ENCODE results near the gene CARD6. TPM values are rescaled to one million over a fixed set of nuclear protein-coding genes. Genes with fewer than 3 reads are reported as not detected.

CARD6 gene
- total and polyA plus RNA-seq, 9 of the 15 experiments (the other 6 are each of a cell fraction or from before 2014, with no cell fraction given), result 3.5 to 8.3 (median 5.9) TPM

DNA sequence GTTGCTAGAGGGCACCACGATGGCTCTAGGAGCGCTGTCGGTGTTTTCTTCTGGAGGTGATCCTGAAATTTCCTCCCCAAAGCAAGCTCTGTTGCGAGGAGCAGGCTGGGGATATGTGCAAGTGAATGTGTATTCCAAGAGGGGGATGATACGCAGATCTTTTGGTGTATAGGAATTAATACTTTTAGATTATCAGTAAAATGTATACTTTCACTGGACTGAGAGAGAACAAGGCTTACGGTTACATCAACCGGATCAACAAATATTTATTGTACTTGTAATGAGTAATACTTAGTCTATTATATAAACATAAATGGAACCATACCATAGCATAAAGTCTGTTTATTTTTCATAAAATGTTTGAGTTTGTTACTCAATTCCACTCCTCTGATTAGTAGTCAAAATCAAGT is 42.4 kb upstream of the CARD6 start:
- no TSS peak for BruUV-seq (replicated peaks)
- ATAC-seq (peak; percentile 57), FAIRE-seq (peak; percentile 51), DNase-seq (ENCODE audit: extremely low read depth in 1 of 4, low spot score in 3 of 4) (no peak)
- no peaks in the 10 kb centered on the region for H3K9me3 ChIP-seq (replicated peaks; ENCODE audit: control insufficient read depth, insufficient read depth, low read depth, low read length)
- peak overlapping the region; percentile 92 for H2AFZ ChIP-seq (ENCODE audit: low read depth, low read length)
- H3K4me3 ChIP-seq, result peak overlapping the region; percentile 94
- in situ Hi-C loops (cut with MboI) (no loop called here), intact Hi-C loops (cut with micrococcal nuclease) (loop anchor here (1.0 kb wide), 2 partner anchors 36 to 43 kb away; partner anchors contain the start of gene RPL37)
- H3K9me1 ChIP-seq (ENCODE audit: control insufficient read depth, insufficient read depth, low read length), result no peaks in the 10 kb centered on the region
- peak overlapping the region; percentile 84 for H3K4me2 ChIP-seq (ENCODE audit: insufficient read depth, low read length)
- H3K79me2 ChIP-seq (ENCODE audit: control insufficient read depth, insufficient read depth, low read length), result peaks cover 62% of the 10 kb centered on the region
- peaks cover 4% of the 10 kb centered on the region for H4K20me1 ChIP-seq (replicated peaks; ENCODE audit: control insufficient read depth, insufficient read depth, low read length)
- H3K36me3 ChIP-seq (ENCODE audit: control insufficient read depth, insufficient read depth, low read length), result peaks cover 16% of the 10 kb centered on the region; the same call in 2 of the 3 replicates
- ChIA-PET POLR2A (interaction anchor here (0.6 to 1.7 kb wide), 8 partner anchors 9 to 97 kb away, joined by 3 to 8 read pairs (median 4); no protein-coding TSS in a partner anchor), CTCF (ENCODE audit: low intra/inter-chr PET ratio) (interaction anchor here (0.6 to 1.8 kb wide), 2 partner anchors 81 to 1057 kb away, joined by 3 read pairs; no protein-coding TSS in a partner anchor)
- no peaks in the 10 kb centered on the region for H3K27me3 ChIP-seq (ENCODE audit: control insufficient read depth in 2 of 2, insufficient read depth in 2 of 2, low read length in 2 of 2)
- H3K4me1 ChIP-seq (replicated peaks in 1 of 2; ENCODE audit: control insufficient read depth in 2 of 2, insufficient read depth in 2 of 2, low read length in 2 of 2), result peaks cover 31 to 38% of the 10 kb centered on the region in 2 experiments
- WGBS (ENCODE audit: insufficient coverage, low coverage, missing lambda C conversion rate), result 0% methylated on average over 7 of the region's 7 CpGs
- H3K9ac ChIP-seq (ENCODE audit: insufficient read depth in 1 of 2, low read depth in 2 of 2, low read length in 2 of 2), result peak overlapping the region; percentile 72 to 92
- peak overlapping the region; percentile 70 for H3K27ac ChIP-seq (ENCODE audit: extremely low read depth, low read depth, low read length)
- TF ChIP-seq ZNF584 (CRISPR knock-in tag; IDR thresholded peaks at IDR 0.05; ENCODE audit: low read depth) (no peak), YBX1 (IDR thresholded peaks at IDR 0.05) (no peak), MYC (IDR thresholded peaks at IDR 0.05; ENCODE audit: low read depth, low read length) (no peak), MYC (CRISPR knock-in tag; IDR thresholded peaks at IDR 0.05; ENCODE audit: borderline replicate concordance, low read depth) (peak; percentile 8; the same call in 1 of the 2 replicates), ZNF77 (CRISPR knock-in tag; IDR thresholded peaks at IDR 0.05) (no peak), PHF20 (IDR thresholded peaks at IDR 0.05; ENCODE audit: partially characterized antibody) (no peak), ZNF384 (IDR thresholded peaks at IDR 0.05; ENCODE audit: low read depth, low read length) (no peak), GTF2F1 (IDR thresholded peaks at IDR 0.05; ENCODE audit: low read depth, low read length) (0 out of 2 replicates have a peak, but pooled peaks have one; percentile 6), ADNP (tag; IDR thresholded peaks at IDR 0.05) (no peak), RUNX1 (IDR thresholded peaks at IDR 0.05; ENCODE audit: low read depth) (no peak), KHSRP (IDR thresholded peaks at IDR 0.05) (no peak), LCOR (CRISPR knock-in tag; IDR thresholded peaks at IDR 0.05) (no peak), ZNF316 (IDR thresholded peaks at IDR 0.05) (no peak), CXXC5 (CRISPR knock-in tag; IDR thresholded peaks at IDR 0.05) (no peak)
- TF ChIP-seq, protein P1, sequence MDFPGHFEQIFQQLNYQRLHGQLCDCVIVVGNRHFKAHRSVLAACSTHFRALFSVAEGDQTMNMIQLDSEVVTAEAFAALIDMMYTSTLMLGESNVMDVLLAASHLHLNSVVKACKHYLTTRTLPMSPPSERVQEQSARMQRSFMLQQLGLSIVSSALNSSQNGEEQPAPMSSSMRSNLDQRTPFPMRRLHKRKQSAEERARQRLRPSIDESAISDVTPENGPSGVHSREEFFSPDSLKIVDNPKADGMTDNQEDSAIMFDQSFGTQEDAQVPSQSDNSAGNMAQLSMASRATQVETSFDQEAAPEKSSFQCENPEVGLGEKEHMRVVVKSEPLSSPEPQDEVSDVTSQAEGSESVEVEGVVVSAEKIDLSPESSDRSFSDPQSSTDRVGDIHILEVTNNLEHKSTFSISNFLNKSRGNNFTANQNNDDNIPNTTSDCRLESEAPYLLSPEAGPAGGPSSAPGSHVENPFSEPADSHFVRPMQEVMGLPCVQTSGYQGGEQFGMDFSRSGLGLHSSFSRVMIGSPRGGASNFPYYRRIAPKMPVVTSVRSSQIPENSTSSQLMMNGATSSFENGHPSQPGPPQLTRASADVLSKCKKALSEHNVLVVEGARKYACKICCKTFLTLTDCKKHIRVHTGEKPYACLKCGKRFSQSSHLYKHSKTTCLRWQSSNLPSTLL (IDR thresholded peaks at IDR 0.05), result no peak
- TF ChIP-seq, protein P2, sequence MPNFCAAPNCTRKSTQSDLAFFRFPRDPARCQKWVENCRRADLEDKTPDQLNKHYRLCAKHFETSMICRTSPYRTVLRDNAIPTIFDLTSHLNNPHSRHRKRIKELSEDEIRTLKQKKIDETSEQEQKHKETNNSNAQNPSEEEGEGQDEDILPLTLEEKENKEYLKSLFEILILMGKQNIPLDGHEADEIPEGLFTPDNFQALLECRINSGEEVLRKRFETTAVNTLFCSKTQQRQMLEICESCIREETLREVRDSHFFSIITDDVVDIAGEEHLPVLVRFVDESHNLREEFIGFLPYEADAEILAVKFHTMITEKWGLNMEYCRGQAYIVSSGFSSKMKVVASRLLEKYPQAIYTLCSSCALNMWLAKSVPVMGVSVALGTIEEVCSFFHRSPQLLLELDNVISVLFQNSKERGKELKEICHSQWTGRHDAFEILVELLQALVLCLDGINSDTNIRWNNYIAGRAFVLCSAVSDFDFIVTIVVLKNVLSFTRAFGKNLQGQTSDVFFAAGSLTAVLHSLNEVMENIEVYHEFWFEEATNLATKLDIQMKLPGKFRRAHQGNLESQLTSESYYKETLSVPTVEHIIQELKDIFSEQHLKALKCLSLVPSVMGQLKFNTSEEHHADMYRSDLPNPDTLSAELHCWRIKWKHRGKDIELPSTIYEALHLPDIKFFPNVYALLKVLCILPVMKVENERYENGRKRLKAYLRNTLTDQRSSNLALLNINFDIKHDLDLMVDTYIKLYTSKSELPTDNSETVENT (CRISPR knock-in tag; IDR thresholded peaks at IDR 0.05), result no peak
- TF ChIP-seq, protein P3, sequence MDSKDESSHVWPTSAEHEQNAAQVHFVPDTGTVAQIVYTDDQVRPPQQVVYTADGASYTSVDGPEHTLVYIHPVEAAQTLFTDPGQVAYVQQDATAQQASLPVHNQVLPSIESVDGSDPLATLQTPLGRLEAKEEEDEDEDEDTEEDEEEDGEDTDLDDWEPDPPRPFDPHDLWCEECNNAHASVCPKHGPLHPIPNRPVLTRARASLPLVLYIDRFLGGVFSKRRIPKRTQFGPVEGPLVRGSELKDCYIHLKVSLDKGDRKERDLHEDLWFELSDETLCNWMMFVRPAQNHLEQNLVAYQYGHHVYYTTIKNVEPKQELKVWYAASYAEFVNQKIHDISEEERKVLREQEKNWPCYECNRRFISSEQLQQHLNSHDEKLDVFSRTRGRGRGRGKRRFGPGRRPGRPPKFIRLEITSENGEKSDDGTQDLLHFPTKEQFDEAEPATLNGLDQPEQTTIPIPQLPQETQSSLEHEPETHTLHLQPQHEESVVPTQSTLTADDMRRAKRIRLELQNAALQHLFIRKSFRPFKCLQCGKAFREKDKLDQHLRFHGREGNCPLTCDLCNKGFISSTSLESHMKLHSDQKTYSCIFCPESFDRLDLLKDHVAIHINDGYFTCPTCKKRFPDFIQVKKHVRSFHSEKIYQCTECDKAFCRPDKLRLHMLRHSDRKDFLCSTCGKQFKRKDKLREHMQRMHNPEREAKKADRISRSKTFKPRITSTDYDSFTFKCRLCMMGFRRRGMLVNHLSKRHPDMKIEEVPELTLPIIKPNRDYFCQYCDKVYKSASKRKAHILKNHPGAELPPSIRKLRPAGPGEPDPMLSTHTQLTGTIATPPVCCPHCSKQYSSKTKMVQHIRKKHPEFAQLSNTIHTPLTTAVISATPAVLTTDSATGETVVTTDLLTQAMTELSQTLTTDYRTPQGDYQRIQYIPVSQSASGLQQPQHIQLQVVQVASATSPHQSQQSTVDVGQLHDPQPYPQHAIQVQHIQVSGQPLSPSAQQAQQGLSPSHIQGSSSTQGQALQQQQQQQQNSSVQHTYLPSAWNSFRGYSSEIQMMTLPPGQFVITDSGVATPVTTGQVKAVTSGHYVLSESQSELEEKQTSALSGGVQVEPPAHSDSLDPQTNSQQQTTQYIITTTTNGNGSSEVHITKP (IDR thresholded peaks at IDR 0.05; ENCODE audit: partially characterized antibody), result no peak
